Kidney tubule cell (primary cell): ENCODE measurements around the gene GASK1A.

ENCODE experiments used
- DNase-seq: peaks from one replicate; pipeline ENCODE4 v3.0.0-alpha.2; 2018; ENCODE audit warnings: low spot score

Gene GASK1A

GRCh38 chr3:42982645-42983412, 3.7 kb downstream of the GASK1A start:
- DNase-seq, result no peak

- DNase-seq, result no peak
These were observed 4.8 kb downstream of the GASK1A start for GRCh38 chr3:42983927-42984326.

GRCh38 chr3:42984701-42985100, 5.6 kb downstream of the GASK1A start:
- no peak for DNase-seq

- no peak for DNase-seq
These were observed 9.0 kb downstream of the GASK1A start for GRCh38 chr3:42988097-42988496.

- DNase-seq, result no peak
These were observed 9.5 kb downstream of the GASK1A start for GRCh38 chr3:42988566-42988965.

GRCh38 chr3:42991341-42992315, 12.5 kb downstream of the GASK1A start:
- DNase-seq, result no peak

GRCh38 chr3:42994595-42994994, 15.5 kb downstream of the GASK1A start:
- DNase-seq, result no peak

GRCh38 chr3:42996021-42996420, 16.9 kb downstream of the GASK1A start:
- no peak for DNase-seq

GRCh38 chr3:42996633-42997075, 17.5 kb downstream of the GASK1A start:
- no peak for DNase-seq

- no peak for DNase-seq
These were observed 20.1 kb downstream of the GASK1A start for GRCh38 chr3:42999212-42999611.

- DNase-seq, result no peak
These were observed 20.5 kb downstream of the GASK1A start for GRCh38 chr3:42999632-43000031.

- no peak for DNase-seq
These were observed 21.3 kb downstream of the GASK1A start for GRCh38 chr3:43000387-43000786.

GRCh38 chr3:43001094-43001553, 22.0 kb downstream of the GASK1A start:
- DNase-seq, result no peak

- DNase-seq, result no peak
These were observed 22.5 kb downstream of the GASK1A start for GRCh38 chr3:43001556-43002121.

GRCh38 chr3:43004282-43004681, 25.2 kb downstream of the GASK1A start:
- DNase-seq, result peak; percentile 15

- DNase-seq, result peak; percentile 29
These were observed 26.1 kb downstream of the GASK1A start for GRCh38 chr3:43005253-43005652.

- no peak for DNase-seq
These were observed 26.9 kb downstream of the GASK1A start for GRCh38 chr3:43005981-43006380.

- no peak for DNase-seq
These were observed 27.7 kb downstream of the GASK1A start for GRCh38 chr3:43006825-43007224.

GRCh38 chr3:43009547-43009946, 30.4 kb downstream of the GASK1A start:
- DNase-seq, result no peak

- no peak for DNase-seq
These were observed 31.5 kb downstream of the GASK1A start for GRCh38 chr3:43010638-43011037.

GRCh38 chr3:43011638-43012037, 32.5 kb downstream of the GASK1A start:
- no peak for DNase-seq

GRCh38 chr3:43012174-43012573, 33.1 kb downstream of the GASK1A start:
- no peak for DNase-seq

GRCh38 chr3:43013256-43013655, 34.1 kb downstream of the GASK1A start:
- DNase-seq, result no peak
